ENCODE results near the gene GIPC3.

GIPC3 gene

DNA sequence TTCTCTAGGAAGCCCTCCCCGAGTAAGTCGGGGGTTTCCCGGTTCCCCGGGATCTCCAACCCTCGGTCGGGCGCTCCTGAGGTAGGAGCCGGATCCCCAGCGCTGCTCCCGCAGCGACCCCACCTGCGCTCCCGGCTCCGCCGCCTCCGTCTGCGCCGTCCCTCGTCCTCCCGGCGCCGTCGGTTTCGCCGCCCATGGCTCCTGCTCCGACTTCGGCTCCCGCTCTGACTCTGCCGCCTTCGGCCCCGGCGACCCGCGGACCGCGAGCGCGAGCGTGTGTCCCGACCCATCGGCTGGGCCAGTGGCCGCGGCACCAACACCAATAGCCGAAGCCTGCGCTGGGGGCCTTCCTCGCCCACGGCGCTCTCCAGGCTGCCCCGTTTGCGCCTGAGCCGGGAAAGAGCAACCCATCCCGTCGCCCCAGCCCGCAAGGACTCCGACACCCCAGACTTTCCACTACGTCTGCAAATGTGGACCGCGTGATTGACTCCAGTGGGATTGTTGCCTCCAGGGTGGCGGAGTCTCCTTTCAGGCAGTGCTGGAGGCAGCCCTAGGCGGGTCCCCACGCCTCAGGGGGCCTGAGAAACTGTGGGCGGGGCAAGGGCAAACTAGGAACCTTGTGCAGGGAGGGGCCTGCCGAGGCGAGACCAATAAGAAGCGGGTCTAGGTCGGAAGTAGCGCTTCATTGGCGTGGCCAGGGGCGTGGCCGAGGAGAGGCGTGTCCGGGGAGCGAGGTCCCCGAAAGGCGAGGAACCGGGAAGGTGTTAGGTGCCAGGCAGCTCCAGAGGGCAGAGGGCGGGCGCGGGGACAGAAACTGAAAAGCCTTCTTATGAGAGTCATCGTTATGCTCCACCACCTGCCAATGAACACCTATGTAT lies 41.4 kb downstream of the GIPC3 start, which contains the start of gene CACTIN (continued):
- TF ChIP-seq HOXD13 (CRISPR knock-in tag; IDR thresholded peaks at IDR 0.05; ENCODE audit: borderline replicate concordance) (no peak), ZNF660 (tag by site-specific recombination; IDR thresholded peaks at IDR 0.05) (peak; percentile 90), GLIS1 (tag by site-specific recombination; IDR thresholded peaks at IDR 0.05) (peak; percentile 86), ZBTB48 (tag by site-specific recombination; IDR thresholded peaks at IDR 0.05) (no peak), PRDM2 (tag by site-specific recombination; IDR thresholded peaks at IDR 0.05; ENCODE audit: borderline replicate concordance) (no peak), ZNF830 (tag by site-specific recombination; IDR thresholded peaks at IDR 0.05; ENCODE audit: low read depth) (no peak), ZNF768 (tag by site-specific recombination; IDR thresholded peaks at IDR 0.05) (no peak), SETDB1 (IDR thresholded peaks at IDR 0.05; ENCODE audit: insufficient read length, low read length) (no peak), ZNF26 (tag by site-specific recombination; IDR thresholded peaks at IDR 0.05) (no peak), ZNF132 (tag by site-specific recombination; IDR thresholded peaks at IDR 0.05; ENCODE audit: borderline replicate concordance) (no peak), WT1 (tag by site-specific recombination; IDR thresholded peaks at IDR 0.05) (no peak), BCL11B (tag by site-specific recombination; IDR thresholded peaks at IDR 0.05; ENCODE audit: low read depth) (no peak), ZNF140 (tag by site-specific recombination; IDR thresholded peaks at IDR 0.05) (no peak), ZNF561 (tag by site-specific recombination; IDR thresholded peaks at IDR 0.05; ENCODE audit: borderline replicate concordance) (peak; percentile 78), ZXDB (tag by site-specific recombination; IDR thresholded peaks at IDR 0.05) (peak; percentile 96; the same call in 1 of the 2 replicates), ZNF16 (tag by site-specific recombination; IDR thresholded peaks at IDR 0.05; ENCODE audit: low read depth) (no peak), ZNF426 (tag by site-specific recombination; IDR thresholded peaks at IDR 0.05) (no peak), ZSCAN16 (tag by site-specific recombination; IDR thresholded peaks at IDR 0.05) (no peak), ZNF324 (tag by site-specific recombination; IDR thresholded peaks at IDR 0.05) (peak; percentile 95), ZNF37A (tag by site-specific recombination; IDR thresholded peaks at IDR 0.05) (no peak), ZNF23 (tag by site-specific recombination; IDR thresholded peaks at IDR 0.05; ENCODE audit: borderline replicate concordance) (no peak), ZNF138 (tag by site-specific recombination; IDR thresholded peaks at IDR 0.05; ENCODE audit: borderline replicate concordance) (no peak), ZNF529 (tag by site-specific recombination; IDR thresholded peaks at IDR 0.05; ENCODE audit: insufficient replicate concordance) (no peak), SCRT1 (tag by site-specific recombination; IDR thresholded peaks at IDR 0.05; ENCODE audit: borderline replicate concordance) (no peak), ZNF792 (tag by site-specific recombination; IDR thresholded peaks at IDR 0.05) (no peak)
- TF ChIP-seq, protein P1, sequence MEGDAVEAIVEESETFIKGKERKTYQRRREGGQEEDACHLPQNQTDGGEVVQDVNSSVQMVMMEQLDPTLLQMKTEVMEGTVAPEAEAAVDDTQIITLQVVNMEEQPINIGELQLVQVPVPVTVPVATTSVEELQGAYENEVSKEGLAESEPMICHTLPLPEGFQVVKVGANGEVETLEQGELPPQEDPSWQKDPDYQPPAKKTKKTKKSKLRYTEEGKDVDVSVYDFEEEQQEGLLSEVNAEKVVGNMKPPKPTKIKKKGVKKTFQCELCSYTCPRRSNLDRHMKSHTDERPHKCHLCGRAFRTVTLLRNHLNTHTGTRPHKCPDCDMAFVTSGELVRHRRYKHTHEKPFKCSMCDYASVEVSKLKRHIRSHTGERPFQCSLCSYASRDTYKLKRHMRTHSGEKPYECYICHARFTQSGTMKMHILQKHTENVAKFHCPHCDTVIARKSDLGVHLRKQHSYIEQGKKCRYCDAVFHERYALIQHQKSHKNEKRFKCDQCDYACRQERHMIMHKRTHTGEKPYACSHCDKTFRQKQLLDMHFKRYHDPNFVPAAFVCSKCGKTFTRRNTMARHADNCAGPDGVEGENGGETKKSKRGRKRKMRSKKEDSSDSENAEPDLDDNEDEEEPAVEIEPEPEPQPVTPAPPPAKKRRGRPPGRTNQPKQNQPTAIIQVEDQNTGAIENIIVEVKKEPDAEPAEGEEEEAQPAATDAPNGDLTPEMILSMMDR (tag by site-specific recombination; IDR thresholded peaks at IDR 0.05) = peak; percentile 37; the same call in 1 of the 2 replicates
- TF ChIP-seq, protein P2, sequence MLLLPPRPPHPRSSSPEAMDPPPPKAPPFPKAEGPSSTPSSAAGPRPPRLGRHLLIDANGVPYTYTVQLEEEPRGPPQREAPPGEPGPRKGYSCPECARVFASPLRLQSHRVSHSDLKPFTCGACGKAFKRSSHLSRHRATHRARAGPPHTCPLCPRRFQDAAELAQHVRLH (tag by site-specific recombination; IDR thresholded peaks at IDR 0.05) = peak; percentile 67; the same call in 1 of the 2 replicates
- TF ChIP-seq, protein P3, sequence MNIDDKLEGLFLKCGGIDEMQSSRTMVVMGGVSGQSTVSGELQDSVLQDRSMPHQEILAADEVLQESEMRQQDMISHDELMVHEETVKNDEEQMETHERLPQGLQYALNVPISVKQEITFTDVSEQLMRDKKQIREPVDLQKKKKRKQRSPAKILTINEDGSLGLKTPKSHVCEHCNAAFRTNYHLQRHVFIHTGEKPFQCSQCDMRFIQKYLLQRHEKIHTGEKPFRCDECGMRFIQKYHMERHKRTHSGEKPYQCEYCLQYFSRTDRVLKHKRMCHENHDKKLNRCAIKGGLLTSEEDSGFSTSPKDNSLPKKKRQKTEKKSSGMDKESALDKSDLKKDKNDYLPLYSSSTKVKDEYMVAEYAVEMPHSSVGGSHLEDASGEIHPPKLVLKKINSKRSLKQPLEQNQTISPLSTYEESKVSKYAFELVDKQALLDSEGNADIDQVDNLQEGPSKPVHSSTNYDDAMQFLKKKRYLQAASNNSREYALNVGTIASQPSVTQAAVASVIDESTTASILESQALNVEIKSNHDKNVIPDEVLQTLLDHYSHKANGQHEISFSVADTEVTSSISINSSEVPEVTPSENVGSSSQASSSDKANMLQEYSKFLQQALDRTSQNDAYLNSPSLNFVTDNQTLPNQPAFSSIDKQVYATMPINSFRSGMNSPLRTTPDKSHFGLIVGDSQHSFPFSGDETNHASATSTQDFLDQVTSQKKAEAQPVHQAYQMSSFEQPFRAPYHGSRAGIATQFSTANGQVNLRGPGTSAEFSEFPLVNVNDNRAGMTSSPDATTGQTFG (tag by site-specific recombination; IDR thresholded peaks at IDR 0.05; ENCODE audit: borderline replicate concordance) = peak; percentile 61; the same call in 1 of the 2 replicates
